Measurements from ENCODE around the gene CSNK1A1L.

CSNK1A1L gene

DNA sequence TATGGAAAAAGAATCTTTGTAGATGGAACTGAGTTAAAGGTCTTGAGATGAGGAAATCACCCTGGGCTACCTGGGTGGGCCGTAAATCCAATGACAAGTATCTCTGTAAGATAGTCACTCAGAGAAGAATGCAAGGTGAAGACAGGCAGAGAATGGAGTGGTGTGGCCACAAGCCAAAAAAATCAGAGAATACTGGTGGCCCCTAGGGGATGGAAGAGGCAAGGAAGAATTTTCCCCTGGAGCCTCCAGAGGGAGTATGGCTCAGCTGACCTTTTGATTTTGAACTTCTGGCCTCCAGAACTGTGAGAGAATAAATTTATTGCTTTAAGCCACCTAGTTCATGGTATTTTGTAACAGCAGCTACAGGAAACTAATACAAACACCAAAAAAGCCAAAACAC lies 32.7 kb upstream of the CSNK1A1L start:
- Histone ChIP-seq H3K4me1 (ENCODE audit: insufficient read depth, low read length, poor library complexity, severe bottlenecking) (no peaks in the 10 kb centered on the region), H3K9me2 (replicated peaks; ENCODE audit: low read depth, low read length) (0 out of 2 replicates have a peak, but pooled peaks cover 2% of the 10 kb centered on the region), H3K9me3 (ENCODE audit: insufficient read depth, low read depth, low read length) (no peaks in the 10 kb centered on the region), H3K9ac (ENCODE audit: low read depth, low read length, poor library complexity, severe bottlenecking) (no peak overlapping the region), H2AFZ (ENCODE audit: low read length) (no peak overlapping the region), H3K79me2 (ENCODE audit: insufficient read depth, low read length) (no peaks in the 10 kb centered on the region), H3K36me3 (ENCODE audit: insufficient read depth, low read length) (no peaks in the 10 kb centered on the region), H3K27me3 (ENCODE audit: insufficient read depth, low read length, poor library complexity, severe bottlenecking) (no peaks in the 10 kb centered on the region), H3K4me3 (ENCODE audit: low read length, poor library complexity, severe bottlenecking) (no peak overlapping the region), H3K4me2 (ENCODE audit: low read depth, low read length, poor library complexity, severe bottlenecking) (no peak overlapping the region), H4K20me1 (ENCODE audit: insufficient read depth, low read length, poor library complexity, severe bottlenecking) (no peaks in the 10 kb centered on the region), H3F3A (ENCODE audit: low read depth) (no peaks in the 10 kb centered on the region)
- TF ChIP-seq, protein P1, sequence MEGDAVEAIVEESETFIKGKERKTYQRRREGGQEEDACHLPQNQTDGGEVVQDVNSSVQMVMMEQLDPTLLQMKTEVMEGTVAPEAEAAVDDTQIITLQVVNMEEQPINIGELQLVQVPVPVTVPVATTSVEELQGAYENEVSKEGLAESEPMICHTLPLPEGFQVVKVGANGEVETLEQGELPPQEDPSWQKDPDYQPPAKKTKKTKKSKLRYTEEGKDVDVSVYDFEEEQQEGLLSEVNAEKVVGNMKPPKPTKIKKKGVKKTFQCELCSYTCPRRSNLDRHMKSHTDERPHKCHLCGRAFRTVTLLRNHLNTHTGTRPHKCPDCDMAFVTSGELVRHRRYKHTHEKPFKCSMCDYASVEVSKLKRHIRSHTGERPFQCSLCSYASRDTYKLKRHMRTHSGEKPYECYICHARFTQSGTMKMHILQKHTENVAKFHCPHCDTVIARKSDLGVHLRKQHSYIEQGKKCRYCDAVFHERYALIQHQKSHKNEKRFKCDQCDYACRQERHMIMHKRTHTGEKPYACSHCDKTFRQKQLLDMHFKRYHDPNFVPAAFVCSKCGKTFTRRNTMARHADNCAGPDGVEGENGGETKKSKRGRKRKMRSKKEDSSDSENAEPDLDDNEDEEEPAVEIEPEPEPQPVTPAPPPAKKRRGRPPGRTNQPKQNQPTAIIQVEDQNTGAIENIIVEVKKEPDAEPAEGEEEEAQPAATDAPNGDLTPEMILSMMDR (conservative IDR thresholded peaks at IDR 0.05; ENCODE audit: low read length), result no peak
- no peak for TF ChIP-seq EZH2phosphoT487 (IDR thresholded peaks at IDR 0.05; ENCODE audit: borderline replicate concordance)

DNA sequence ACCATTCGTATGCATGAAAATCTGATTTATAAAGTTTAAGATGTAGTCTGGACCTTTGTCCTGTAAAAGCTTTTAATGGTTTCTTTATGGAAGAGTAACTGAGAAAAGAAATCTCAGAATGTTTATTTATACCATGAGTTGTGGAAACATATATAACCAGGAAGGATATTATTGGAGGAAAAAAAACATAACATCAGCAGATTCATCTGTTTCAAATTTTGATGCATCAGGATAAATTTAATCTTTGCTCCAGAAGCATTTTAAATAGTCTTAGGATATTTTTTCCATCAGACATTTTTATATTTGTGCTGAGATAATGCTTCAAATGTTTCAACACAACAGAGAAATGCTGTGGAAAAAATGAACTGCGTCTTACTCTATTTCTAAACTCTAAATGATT lies 31.2 kb upstream of the CSNK1A1L start:
- no peak overlapping the region for H3K9ac ChIP-seq (ENCODE audit: low read depth, low read length, poor library complexity, severe bottlenecking)
- H3K9me2 ChIP-seq (replicated peaks; ENCODE audit: low read depth, low read length), result no peaks in the 10 kb centered on the region
- no peak overlapping the region for H3K4me3 ChIP-seq (ENCODE audit: low read length, poor library complexity, severe bottlenecking)
- H3K4me1 ChIP-seq (ENCODE audit: insufficient read depth, low read length, poor library complexity, severe bottlenecking), result no peaks in the 10 kb centered on the region
- no peaks in the 10 kb centered on the region for H3K27me3 ChIP-seq (ENCODE audit: insufficient read depth, low read length, poor library complexity, severe bottlenecking)
- H3K9me3 ChIP-seq (ENCODE audit: insufficient read depth, low read depth, low read length), result no peaks in the 10 kb centered on the region
- H3K36me3 ChIP-seq (ENCODE audit: insufficient read depth, low read length), result no peaks in the 10 kb centered on the region
- H3K79me2 ChIP-seq (ENCODE audit: insufficient read depth, low read length), result no peaks in the 10 kb centered on the region
- H4K20me1 ChIP-seq (ENCODE audit: insufficient read depth, low read length, poor library complexity, severe bottlenecking), result no peaks in the 10 kb centered on the region
- no peak overlapping the region for H3K4me2 ChIP-seq (ENCODE audit: low read depth, low read length, poor library complexity, severe bottlenecking)
- TF ChIP-seq, protein P1 (conservative IDR thresholded peaks at IDR 0.05; ENCODE audit: low read length), result no peak
- TF ChIP-seq EZH2phosphoT487 (IDR thresholded peaks at IDR 0.05; ENCODE audit: borderline replicate concordance), result no peak
- H2AFZ ChIP-seq (ENCODE audit: low read length), result no peak overlapping the region
- no peaks in the 10 kb centered on the region for H3F3A ChIP-seq (ENCODE audit: low read depth)

DNA sequence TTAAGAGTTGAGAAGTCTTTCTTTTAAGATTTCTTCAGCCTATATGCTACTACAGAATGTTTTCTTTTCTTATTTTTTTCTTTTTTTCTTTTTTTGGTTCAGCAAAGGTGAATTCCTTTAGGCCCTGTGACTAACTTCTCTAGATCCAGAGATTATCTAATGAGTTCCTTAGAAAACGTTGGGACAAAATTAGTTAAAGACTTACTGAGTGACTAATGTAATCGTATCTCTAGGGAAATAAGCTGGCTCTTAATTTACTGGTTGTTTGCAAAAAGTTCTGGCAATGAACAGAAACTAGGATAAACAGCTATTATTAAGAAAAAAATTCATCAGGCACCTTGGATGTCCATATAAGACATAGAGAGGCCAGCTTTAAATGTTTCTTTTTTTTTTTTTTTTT lies 30.7 kb upstream of the CSNK1A1L start:
- H3K4me3 ChIP-seq (ENCODE audit: low read length, poor library complexity, severe bottlenecking), result no peak overlapping the region
- H3K27me3 ChIP-seq (ENCODE audit: insufficient read depth, low read length, poor library complexity, severe bottlenecking), result no peaks in the 10 kb centered on the region
- no peaks in the 10 kb centered on the region for H4K20me1 ChIP-seq (ENCODE audit: insufficient read depth, low read length, poor library complexity, severe bottlenecking)
- H3F3A ChIP-seq (ENCODE audit: low read depth), result no peaks in the 10 kb centered on the region
- no peak overlapping the region for H3K4me2 ChIP-seq (ENCODE audit: low read depth, low read length, poor library complexity, severe bottlenecking)
- no peaks in the 10 kb centered on the region for H3K79me2 ChIP-seq (ENCODE audit: insufficient read depth, low read length)
- no peaks in the 10 kb centered on the region for H3K9me2 ChIP-seq (replicated peaks; ENCODE audit: low read depth, low read length)
- H2AFZ ChIP-seq (ENCODE audit: low read length), result no peak overlapping the region
- no peaks in the 10 kb centered on the region for H3K4me1 ChIP-seq (ENCODE audit: insufficient read depth, low read length, poor library complexity, severe bottlenecking)
- no peak for TF ChIP-seq EZH2phosphoT487 (IDR thresholded peaks at IDR 0.05; ENCODE audit: borderline replicate concordance)
- TF ChIP-seq, protein P1 (conservative IDR thresholded peaks at IDR 0.05; ENCODE audit: low read length), result no peak
- H3K36me3 ChIP-seq (ENCODE audit: insufficient read depth, low read length), result no peaks in the 10 kb centered on the region
- no peaks in the 10 kb centered on the region for H3K9me3 ChIP-seq (ENCODE audit: insufficient read depth, low read depth, low read length)
- H3K9ac ChIP-seq (ENCODE audit: low read depth, low read length, poor library complexity, severe bottlenecking), result no peak overlapping the region
